Endothelial cell (in vitro differentiated cells): ENCODE results near the gene MYBBP1A. TPM values are rescaled to one million over a fixed set of nuclear protein-coding genes. Genes with fewer than 3 reads are reported as not detected.

Experiments
- DNase-seq: peaks from one replicate; pipeline ENCODE4 v3.0.0; 2021; ENCODE audit warnings: low spot score
- H3K27ac Mint-ChIP-seq: one replicate; pipeline ENCODE4 v1.8.0; 2021; ENCODE audit warnings: mixed read lengths, inconsistent platforms; ENCODE audit not compliant: unreplicated experiment
- H3K27me3 Mint-ChIP-seq: one replicate; pipeline ENCODE4 v1.8.0; 2021; ENCODE audit warnings: mild to moderate bottlenecking, moderate library complexity, mixed read lengths, inconsistent platforms; ENCODE audit not compliant: unreplicated experiment
- H3K36me3 Mint-ChIP-seq: one replicate; pipeline ENCODE4 v1.8.0; 2021; ENCODE audit warnings: mild to moderate bottlenecking, low read depth, mixed read lengths, inconsistent platforms; ENCODE audit not compliant: unreplicated experiment
- H3K4me1 Mint-ChIP-seq: one replicate; pipeline ENCODE4 v1.8.0; 2021; ENCODE audit warnings: mild to moderate bottlenecking, mixed read lengths, inconsistent platforms; ENCODE audit not compliant: unreplicated experiment
- H3K4me3 Mint-ChIP-seq: one replicate; pipeline ENCODE4 v1.8.0; 2021; ENCODE audit warnings: mild to moderate bottlenecking, mixed read lengths, inconsistent platforms; ENCODE audit not compliant: unreplicated experiment
- H3K9me3 Mint-ChIP-seq: one replicate; pipeline ENCODE4 v1.8.0; 2021; ENCODE audit warnings: mixed read lengths, inconsistent platforms; ENCODE audit not compliant: unreplicated experiment
- total RNA-seq: library from RNA; stranded (reverse); fragmentation: NEBNext Ultra II Directional; extraction: Animal tissue kit (Norgen Biotek cat#: 25700); gene quantifications from one replicate; pipeline ENCODE4 v1.2.1, GENCODE V29; 2021; ENCODE audit not compliant: unreplicated experiment
- TF ChIP-seq, protein P1 (sequence below): fragments of 200-600 bp; sonication (generic); IDR thresholded peaks from one replicate; pipeline ENCODE4 v1.5.0; 2021; ENCODE audit warnings: antibody characterized with exemption; ENCODE audit not compliant: unreplicated experiment

Gene MYBBP1A
- total RNA-seq, 1 donor from 2014 or later, result 32.4 TPM

GRCh38 chr17:4529533-4530152 is 25.5 kb downstream of the MYBBP1A start:
- TF ChIP-seq, protein P1, sequence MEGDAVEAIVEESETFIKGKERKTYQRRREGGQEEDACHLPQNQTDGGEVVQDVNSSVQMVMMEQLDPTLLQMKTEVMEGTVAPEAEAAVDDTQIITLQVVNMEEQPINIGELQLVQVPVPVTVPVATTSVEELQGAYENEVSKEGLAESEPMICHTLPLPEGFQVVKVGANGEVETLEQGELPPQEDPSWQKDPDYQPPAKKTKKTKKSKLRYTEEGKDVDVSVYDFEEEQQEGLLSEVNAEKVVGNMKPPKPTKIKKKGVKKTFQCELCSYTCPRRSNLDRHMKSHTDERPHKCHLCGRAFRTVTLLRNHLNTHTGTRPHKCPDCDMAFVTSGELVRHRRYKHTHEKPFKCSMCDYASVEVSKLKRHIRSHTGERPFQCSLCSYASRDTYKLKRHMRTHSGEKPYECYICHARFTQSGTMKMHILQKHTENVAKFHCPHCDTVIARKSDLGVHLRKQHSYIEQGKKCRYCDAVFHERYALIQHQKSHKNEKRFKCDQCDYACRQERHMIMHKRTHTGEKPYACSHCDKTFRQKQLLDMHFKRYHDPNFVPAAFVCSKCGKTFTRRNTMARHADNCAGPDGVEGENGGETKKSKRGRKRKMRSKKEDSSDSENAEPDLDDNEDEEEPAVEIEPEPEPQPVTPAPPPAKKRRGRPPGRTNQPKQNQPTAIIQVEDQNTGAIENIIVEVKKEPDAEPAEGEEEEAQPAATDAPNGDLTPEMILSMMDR, result no peak
- H3K27ac Mint-ChIP-seq, result peak overlapping the region; percentile 97
- H3K9me3 Mint-ChIP-seq, result no peaks in the 10 kb centered on the region
- H3K4me3 Mint-ChIP-seq, result peak overlapping the region; percentile 82
- H3K36me3 Mint-ChIP-seq, result peaks cover 45% of the 10 kb centered on the region
- peaks cover 56% of the 10 kb centered on the region for H3K4me1 Mint-ChIP-seq
- peaks cover 13% of the 10 kb centered on the region for H3K27me3 Mint-ChIP-seq
- DNase-seq, result no peak

GRCh38 chr17:4527566-4528125 is 27.5 kb downstream of the MYBBP1A start:
- Mint-ChIP-seq H3K4me3 (peak overlapping the region; percentile 13), H3K27me3 (peaks cover 8% of the 10 kb centered on the region), H3K9me3 (no peaks in the 10 kb centered on the region), H3K27ac (peak overlapping the region; percentile 39), H3K4me1 (peaks cover 57% of the 10 kb centered on the region), H3K36me3 (peaks cover 56% of the 10 kb centered on the region)
- no peak for DNase-seq
- TF ChIP-seq, protein P1, result no peak

- TF ChIP-seq, protein P1, result no peak
- no peaks in the 10 kb centered on the region for H3K9me3 Mint-ChIP-seq
- H3K27ac Mint-ChIP-seq, result peak overlapping the region; percentile 39
- peaks cover 8% of the 10 kb centered on the region for H3K27me3 Mint-ChIP-seq
- peaks cover 56% of the 10 kb centered on the region for H3K36me3 Mint-ChIP-seq
- H3K4me3 Mint-ChIP-seq, result peak overlapping the region; percentile 13
- peaks cover 58% of the 10 kb centered on the region for H3K4me1 Mint-ChIP-seq
- DNase-seq, result no peak
Measured at GRCh38 chr17:4527134-4527533, 28.1 kb downstream of the MYBBP1A start.

DNA sequence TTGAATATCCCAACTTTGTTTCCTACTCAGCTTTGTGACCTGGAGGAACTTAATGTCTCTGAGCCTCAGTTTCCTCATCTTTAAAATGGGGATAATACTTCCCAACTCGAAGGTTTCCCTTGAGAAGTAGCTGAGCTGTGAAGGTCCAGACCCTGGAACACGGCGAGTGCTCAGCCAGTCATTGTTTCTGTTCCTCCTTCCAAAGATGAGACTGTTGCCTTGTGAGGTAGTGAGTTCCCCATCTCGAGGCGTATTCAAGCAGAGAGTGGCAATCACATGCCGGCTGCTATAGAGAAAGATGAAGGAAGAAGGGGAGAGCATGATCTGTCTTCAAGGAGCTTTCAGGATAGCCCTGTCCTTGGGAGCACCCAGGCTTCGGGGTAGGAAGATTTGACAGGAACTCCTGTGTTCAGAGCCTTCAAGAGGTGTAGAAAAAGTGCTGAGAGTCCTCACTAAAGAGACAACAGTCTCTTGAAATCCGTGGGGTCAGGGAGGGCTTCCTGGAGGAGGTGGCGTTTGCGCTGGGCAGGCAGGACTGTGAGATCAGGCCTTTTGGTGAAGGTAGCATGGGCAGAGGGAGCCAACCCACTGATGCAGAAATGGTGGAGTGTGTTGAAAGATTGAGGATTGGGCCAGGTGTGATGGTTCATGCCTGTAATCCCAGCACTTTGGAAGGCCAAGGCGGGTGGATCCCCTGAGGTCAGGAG is 29.3 kb downstream of the MYBBP1A start:
- Mint-ChIP-seq H3K36me3 (peaks cover 56% of the 10 kb centered on the region), H3K4me3 (peak overlapping the region; percentile 54), H3K27ac (peak overlapping the region; percentile 36), H3K9me3 (no peaks in the 10 kb centered on the region), H3K27me3 (peaks cover 4% of the 10 kb centered on the region), H3K4me1 (peaks cover 57% of the 10 kb centered on the region)
- DNase-seq, result no peak
- TF ChIP-seq, protein P1, result no peak

DNA sequence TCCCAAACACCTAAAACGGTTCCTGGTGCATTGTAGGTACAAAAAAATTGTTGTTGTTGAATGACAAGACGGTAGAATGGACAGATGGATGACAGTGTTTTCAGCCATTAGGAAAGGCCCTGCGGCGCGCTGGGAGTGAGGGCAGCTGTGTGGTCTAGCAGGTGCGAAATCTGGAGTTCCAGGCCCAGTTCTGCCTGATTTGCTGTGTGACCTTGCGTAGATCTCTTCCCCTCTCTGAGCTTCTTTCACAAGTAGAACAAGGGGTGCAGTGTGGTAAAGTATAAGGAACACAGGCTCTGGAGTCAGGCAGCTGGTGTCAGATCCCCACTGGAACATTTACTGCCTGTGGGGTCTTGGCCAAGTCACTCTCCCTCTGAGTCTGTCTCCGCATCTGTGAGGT is 31.2 kb downstream of the MYBBP1A start:
- TF ChIP-seq, protein P1, result no peak
- H3K9me3 Mint-ChIP-seq, result no peaks in the 10 kb centered on the region
- peak overlapping the region; percentile 68 for H3K4me3 Mint-ChIP-seq
- peaks cover 60% of the 10 kb centered on the region for H3K4me1 Mint-ChIP-seq
- H3K36me3 Mint-ChIP-seq, result peaks cover 56% of the 10 kb centered on the region
- H3K27me3 Mint-ChIP-seq, result peaks cover 2% of the 10 kb centered on the region
- DNase-seq, result no peak
- H3K27ac Mint-ChIP-seq, result peak overlapping the region; percentile 55
